IMR-90 (cell line): Measurements from ENCODE around the gene SMTN. TPM values are rescaled to one million over a fixed set of nuclear protein-coding genes. Genes with fewer than 3 reads are reported as not detected.

ENCODE experiments used
- ATAC-seq: fragments of 200-7000 bp; cut with Tn5 transposase; 2 replicates; pipeline ENCODE4 v1.9.1; 2020; ENCODE audit warnings: low read depth, mild to moderate bottlenecking, moderate library complexity
- BruUV-seq: library from RNA; stranded (reverse); fragments of 400-500 nt; replicated peaks from 2 replicates; lab custom pipeline; 2021; lab: Mats Ljungman, UMichigan
- CTCF ChIA-PET: fragments of 300-600 bp; formaldehyde crosslinking; extraction: SDS; loops from one replicate; lab custom pipeline; 2021; ENCODE audit warnings: antibody characterized with exemption; lab: Yijun Ruan, JAX
- POLR2A ChIA-PET: fragments of 300-600 bp; sonication (Branson Sonifier 250); formaldehyde crosslinking; loops from one replicate; lab custom pipeline; 2022; ENCODE audit warnings: antibody characterized with exemption; ENCODE audit not compliant: unreplicated experiment; lab: Charles Lee
- DNase-seq: peaks from one replicate; pipeline ENCODE4 v3.0.0; 2013
- H2AFZ ChIP-seq: replicated peaks from 2 replicates; pipeline ENCODE3; 2013; ENCODE audit warnings: low read length, mild to moderate bottlenecking; ENCODE audit not compliant: poor library complexity
- H2AK5ac ChIP-seq: 2 replicates; pipeline ENCODE4 v1.6.1; 2013; ENCODE audit warnings: low read depth, low read length, inconsistent platforms
- H2AK9ac ChIP-seq: replicated peaks from 2 replicates; pipeline ENCODE3; 2013; ENCODE audit warnings: mild to moderate bottlenecking, low read depth, low read length, moderate library complexity; ENCODE audit not compliant: poor library complexity
- H2BK120ac ChIP-seq: 2 replicates; pipeline ENCODE4 v1.6.1; 2013; ENCODE audit warnings: low read depth, low read length, inconsistent platforms
- H2BK15ac ChIP-seq: 3 replicates; pipeline ENCODE4 v1.6.1; 2013; ENCODE audit warnings: low read depth, low read length, inconsistent platforms
- H2BK20ac ChIP-seq: 2 replicates; pipeline ENCODE4 v1.6.1; 2013; ENCODE audit warnings: low read depth, mild to moderate bottlenecking, inconsistent platforms, low read length, moderate library complexity
- H2BK5ac ChIP-seq: 2 replicates; pipeline ENCODE4 v1.6.1; 2013; ENCODE audit warnings: mild to moderate bottlenecking, low read depth, low read length, inconsistent platforms; ENCODE audit not compliant: poor library complexity, severe bottlenecking
- H3K14ac ChIP-seq: replicated peaks from 2 replicates; pipeline ENCODE4 v1.6.1; 2013; ENCODE audit warnings: low read depth, low read length, inconsistent platforms
- H3K18ac ChIP-seq: 2 replicates; pipeline ENCODE4 v1.6.1; 2013; ENCODE audit warnings: low read depth, low read length, control low read depth
- H3K23ac ChIP-seq: 2 replicates; pipeline ENCODE4 v1.6.1; 2013; ENCODE audit warnings: low read depth, low read length, inconsistent platforms
- H3K27ac ChIP-seq: 2 replicates; pipeline ENCODE4 v1.5.1; 2013; ENCODE audit warnings: mild to moderate bottlenecking, control low read depth, low read length; ENCODE audit not compliant: insufficient read depth
- H3K27me3 ChIP-seq: 2 replicates; pipeline ENCODE4 v1.6.1; 2013; ENCODE audit warnings: low read length; ENCODE audit not compliant: control insufficient read depth, insufficient read depth
- H3K36me3 ChIP-seq: 2 replicates; pipeline ENCODE4 v1.6.1; 2013; ENCODE audit warnings: low read length, mixed read lengths; ENCODE audit not compliant: control insufficient read depth, insufficient read depth
- H3K4ac ChIP-seq: 2 replicates; pipeline ENCODE4 v1.6.1; 2013; ENCODE audit warnings: low read depth, low read length, inconsistent platforms
- H3K4me1 ChIP-seq: 2 replicates; pipeline ENCODE4 v1.6.1; 2013; ENCODE audit warnings: low read length, mixed read lengths; ENCODE audit not compliant: control insufficient read depth, insufficient read depth
- H3K4me2 ChIP-seq: 2 replicates; pipeline ENCODE4 v1.6.1; 2013; ENCODE audit warnings: low read depth, mild to moderate bottlenecking, control low read depth, low read length, moderate library complexity
- H3K4me3 ChIP-seq: 2 replicates; pipeline ENCODE4 v1.5.1; 2013; ENCODE audit warnings: low read depth, mild to moderate bottlenecking, control low read depth, low read length, moderate library complexity; ENCODE audit not compliant: insufficient read depth
- H3K56ac ChIP-seq: 2 replicates; pipeline ENCODE4 v1.6.1; 2013; ENCODE audit warnings: low read length, inconsistent platforms; ENCODE audit not compliant: insufficient read depth; ENCODE audit errors: extremely low read depth
- H3K79me1 ChIP-seq, 2 experiments: 2 replicates each; pipeline ENCODE4 v1.6.1; 2013; ENCODE audit warnings: low read length in 2 of 2, inconsistent platforms in 1 of 2, low read depth in 1 of 2
- H3K9ac ChIP-seq: 2 replicates; pipeline ENCODE4 v1.6.1; 2013; ENCODE audit warnings: low read depth, low read length, control low read depth
- H3K9me1 ChIP-seq: 2 replicates; pipeline ENCODE4 v1.6.1; 2013; ENCODE audit warnings: low read length, inconsistent platforms; ENCODE audit not compliant: insufficient read depth
- H3K9me3 ChIP-seq: 2 replicates; pipeline ENCODE4 v1.6.1; 2013; ENCODE audit warnings: low read length; ENCODE audit not compliant: control insufficient read depth, insufficient read depth
- H4K20me1 ChIP-seq: 2 replicates; pipeline ENCODE4 v1.6.1; 2013; ENCODE audit warnings: low read length, inconsistent platforms; ENCODE audit not compliant: insufficient read depth
- H4K5ac ChIP-seq: 2 replicates; pipeline ENCODE4 v1.6.1; 2013; ENCODE audit warnings: mild to moderate bottlenecking, low read depth, low read length, control low read depth
- H4K8ac ChIP-seq, 2 experiments: 2 replicates each; pipeline ENCODE4 v1.6.1; 2013; ENCODE audit warnings: low read depth in 2 of 2, low read length in 2 of 2, control low read depth in 1 of 2, inconsistent platforms in 1 of 2
- H4K91ac ChIP-seq: 2 replicates; pipeline ENCODE4 v1.6.1; 2013; ENCODE audit warnings: low read depth, low read length, inconsistent platforms; ENCODE audit not compliant: insufficient read depth
- BHLHE40 ChIP-seq: fragments of 150-350 bp; IDR thresholded peaks from 2 replicates; pipeline ENCODE4 v1.6.1; 2016; ENCODE audit warnings: mild to moderate bottlenecking, low read depth, low read length
- CEBPB ChIP-seq: IDR thresholded peaks from 2 replicates; pipeline ENCODE4 v1.6.1; 2012; ENCODE audit warnings: low read depth, low read length, improper control_type of control experiment
- CHD1 ChIP-seq: IDR thresholded peaks from 2 replicates; pipeline ENCODE4 v1.6.1; 2012; ENCODE audit warnings: low read depth, low read length, improper control_type of control experiment
- FOS ChIP-seq: fragments of 150-350 bp; IDR thresholded peaks from 2 replicates; pipeline ENCODE4 v1.6.1; 2016; ENCODE audit warnings: low read depth, low read length
- MAFK ChIP-seq: IDR thresholded peaks from 2 replicates; pipeline ENCODE4 v1.6.1; 2012; ENCODE audit warnings: low read depth, low read length, improper control_type of control experiment
- MAZ ChIP-seq: IDR thresholded peaks from 2 replicates; pipeline ENCODE4 v1.6.1; 2012; ENCODE audit warnings: low read depth, mild to moderate bottlenecking, low read length, improper control_type of control experiment, moderate library complexity, borderline replicate concordance
- MXI1 ChIP-seq: IDR thresholded peaks from 2 replicates; pipeline ENCODE4 v1.6.1; 2012; ENCODE audit warnings: low read depth, mild to moderate bottlenecking, low read length, moderate library complexity, borderline replicate concordance
- NFE2L2 ChIP-seq: fragments of 150-350 bp; IDR thresholded peaks from 2 replicates; pipeline ENCODE4 v1.6.1; 2016; ENCODE audit warnings: low read depth, mild to moderate bottlenecking, low read length
- RAD21 ChIP-seq: IDR thresholded peaks from 2 replicates; pipeline ENCODE4 v1.6.1; 2012; ENCODE audit warnings: low read length, improper control_type of control experiment
- RCOR1 ChIP-seq: IDR thresholded peaks from 2 replicates; pipeline ENCODE4 v1.6.1; 2012; ENCODE audit warnings: mild to moderate bottlenecking, low read length, improper control_type of control experiment; ENCODE audit not compliant: insufficient replicate concordance
- RFX5 ChIP-seq: IDR thresholded peaks from 2 replicates; pipeline ENCODE4 v1.8.0; 2012; ENCODE audit warnings: low read depth, mild to moderate bottlenecking, low read length, moderate library complexity
- SMC3 ChIP-seq: fragments of 150-350 bp; IDR thresholded peaks from 2 replicates; pipeline ENCODE4 v1.6.1; 2016; ENCODE audit warnings: low read depth, mild to moderate bottlenecking, antibody characterized with exemption, low read length, moderate library complexity
- WGBS, 2 experiments: methylation state at CpG; one replicate each; pipeline versions ENCODE4 v1.1.5 to v1.1.7; 2013; ENCODE audit warnings: missing lambda C conversion rate in 2 of 2; ENCODE audit not compliant: insufficient read length in 1 of 2; ENCODE audit errors: extremely low coverage in 2 of 2; 5-methylcytosine and 5-hydroxymethylcytosine counted together
- dilution Hi-C: fragments of 300-500 bp; cut with HindIII; formaldehyde crosslinking; loops from one replicate; pipeline ENCODE4 v1.14.3; 2018; ENCODE audit warnings: low sequenced_read_pairs; ENCODE audit not compliant: unreplicated experiment
- in situ Hi-C: fragments of 300-500 bp; cut with MboI; formaldehyde crosslinking; loops from 3 replicates; pipeline ENCODE4 v1.14.3; 2019; ENCODE audit warnings: low sequenced_read_pairs, inconsistent platforms, mixed read lengths
- intact Hi-C: fragments of 100-400 bp; cut with micrococcal nuclease; formaldehyde crosslinking; loops from 2 replicates; pipeline ENCODE4 v1.10.0; 2022
- polyA plus RNA-seq, 3 experiments: library from polyadenylated mRNA; depleted of rRNA; stranded (reverse); fragments of >200 nt; gene quantifications; 2 replicates each; pipeline ENCODE4 v1.2.3, GENCODE V29; 2012; ENCODE audit warnings: low replicate concordance in 1 of 3
- total RNA-seq: library from RNA; depleted of rRNA; stranded (reverse); fragments of >200 nt; gene quantifications from 2 replicates; pipeline ENCODE4 v1.2.3, GENCODE V29; 2012
- TF ChIP-seq, protein P1 (sequence below): fragments of 150-350 bp; IDR thresholded peaks from 2 replicates; pipeline ENCODE4 v1.6.1; 2017; ENCODE audit warnings: mild to moderate bottlenecking, antibody characterized with exemption, low read length, low read depth
- TF ChIP-seq, protein P2 (sequence below): fragments of 150-350 bp; IDR thresholded peaks from 2 replicates; pipeline ENCODE4 v1.6.1; 2016; ENCODE audit warnings: low read depth, mild to moderate bottlenecking, low read length, moderate library complexity, borderline replicate concordance
- TF ChIP-seq, protein P3 (sequence below): conservative IDR thresholded peaks from 2 replicates; pipeline ENCODE4 v1.5.1; 2012; ENCODE audit warnings: mild to moderate bottlenecking, low read depth, low read length, improper control_type of control experiment

The SMTN gene
- total and polyA plus RNA-seq, 2 of the 4 experiments (the other 2 are of a cell fraction) = 53.6 to 63.7 TPM

DNA sequence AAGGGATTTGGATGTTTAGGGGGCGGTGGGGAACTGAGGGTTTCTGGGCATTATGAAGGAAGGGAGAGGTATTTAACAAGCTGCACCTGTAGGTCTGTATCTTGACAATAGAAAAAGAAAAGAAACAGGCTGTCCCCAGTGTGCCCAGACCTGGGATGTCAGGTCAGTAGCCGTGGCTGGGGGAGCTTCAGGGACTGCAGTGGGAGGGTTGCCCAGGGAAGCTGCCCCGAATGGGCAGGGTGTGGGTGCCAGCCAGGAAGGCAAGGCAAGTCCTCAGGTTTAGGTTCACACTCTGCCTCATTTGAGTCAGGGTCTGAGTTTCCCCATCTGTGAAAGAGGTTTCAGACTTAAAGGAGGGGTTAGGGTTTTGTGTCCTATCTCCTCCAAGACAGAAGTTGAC is 43.2 kb downstream of the SMTN start:
- Histone ChIP-seq H2AK9ac (no peak overlapping the region), H3K4me1 (peaks cover 5% of the 10 kb centered on the region), H4K5ac (no peak overlapping the region), H3K4ac (no peak overlapping the region), H3K56ac (no peak overlapping the region), H4K20me1 (no peaks in the 10 kb centered on the region), H3K23ac (no peak overlapping the region), H3K18ac (no peak overlapping the region), H2AFZ (no peak overlapping the region), H2BK5ac (no peak overlapping the region), H3K4me2 (no peak overlapping the region), H3K14ac (no peak overlapping the region), H2AK5ac (no peak overlapping the region), H4K91ac (no peak overlapping the region), H3K36me3 (no peaks in the 10 kb centered on the region), H3K79me1 (peaks cover 0 to 4% of the 10 kb centered on the region in 2 experiments; a peak in 1 of 4 replicates), H3K27me3 (no peaks in the 10 kb centered on the region; the same call in 1 of the 2 replicates), H3K9me3 (no peaks in the 10 kb centered on the region), H2BK120ac (no peak overlapping the region), H2BK15ac (no peak overlapping the region), H3K9me1 (no peaks in the 10 kb centered on the region; the same call in 1 of the 2 replicates), H3K27ac (no peak overlapping the region), H3K4me3 (no peak overlapping the region), H2BK20ac (no peak overlapping the region), H3K9ac (no peak overlapping the region), H4K8ac (no peak overlapping the region)
- in situ Hi-C loops (no loop called here), intact Hi-C loops (no loop called here), dilution Hi-C loops (no loop called here)
- POLR2A ChIA-PET = no interaction called here
- WGBS, 2 experiments = 43% methylated on average over 1 of the region's 3 CpGs; no CpG with 5 or more reads in 1 of the 2 experiments
- no TSS peak for BruUV-seq
- no peak for DNase-seq
- TF ChIP-seq CHD1 = no peak
- no peak for TF ChIP-seq CEBPB
- no peak for TF ChIP-seq MAZ
- TF ChIP-seq NFE2L2 = no peak
- no peak for TF ChIP-seq FOS
- no peak for TF ChIP-seq RAD21
- TF ChIP-seq, protein P1, sequence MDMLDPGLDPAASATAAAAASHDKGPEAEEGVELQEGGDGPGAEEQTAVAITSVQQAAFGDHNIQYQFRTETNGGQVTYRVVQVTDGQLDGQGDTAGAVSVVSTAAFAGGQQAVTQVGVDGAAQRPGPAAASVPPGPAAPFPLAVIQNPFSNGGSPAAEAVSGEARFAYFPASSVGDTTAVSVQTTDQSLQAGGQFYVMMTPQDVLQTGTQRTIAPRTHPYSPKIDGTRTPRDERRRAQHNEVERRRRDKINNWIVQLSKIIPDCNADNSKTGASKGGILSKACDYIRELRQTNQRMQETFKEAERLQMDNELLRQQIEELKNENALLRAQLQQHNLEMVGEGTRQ = no peak
- TF ChIP-seq SMC3 = no peak
- TF ChIP-seq, protein P2, sequence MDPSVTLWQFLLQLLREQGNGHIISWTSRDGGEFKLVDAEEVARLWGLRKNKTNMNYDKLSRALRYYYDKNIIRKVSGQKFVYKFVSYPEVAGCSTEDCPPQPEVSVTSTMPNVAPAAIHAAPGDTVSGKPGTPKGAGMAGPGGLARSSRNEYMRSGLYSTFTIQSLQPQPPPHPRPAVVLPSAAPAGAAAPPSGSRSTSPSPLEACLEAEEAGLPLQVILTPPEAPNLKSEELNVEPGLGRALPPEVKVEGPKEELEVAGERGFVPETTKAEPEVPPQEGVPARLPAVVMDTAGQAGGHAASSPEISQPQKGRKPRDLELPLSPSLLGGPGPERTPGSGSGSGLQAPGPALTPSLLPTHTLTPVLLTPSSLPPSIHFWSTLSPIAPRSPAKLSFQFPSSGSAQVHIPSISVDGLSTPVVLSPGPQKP = no peak
- TF ChIP-seq MAFK = no peak
- no peak for TF ChIP-seq RFX5
- TF ChIP-seq, protein P3, sequence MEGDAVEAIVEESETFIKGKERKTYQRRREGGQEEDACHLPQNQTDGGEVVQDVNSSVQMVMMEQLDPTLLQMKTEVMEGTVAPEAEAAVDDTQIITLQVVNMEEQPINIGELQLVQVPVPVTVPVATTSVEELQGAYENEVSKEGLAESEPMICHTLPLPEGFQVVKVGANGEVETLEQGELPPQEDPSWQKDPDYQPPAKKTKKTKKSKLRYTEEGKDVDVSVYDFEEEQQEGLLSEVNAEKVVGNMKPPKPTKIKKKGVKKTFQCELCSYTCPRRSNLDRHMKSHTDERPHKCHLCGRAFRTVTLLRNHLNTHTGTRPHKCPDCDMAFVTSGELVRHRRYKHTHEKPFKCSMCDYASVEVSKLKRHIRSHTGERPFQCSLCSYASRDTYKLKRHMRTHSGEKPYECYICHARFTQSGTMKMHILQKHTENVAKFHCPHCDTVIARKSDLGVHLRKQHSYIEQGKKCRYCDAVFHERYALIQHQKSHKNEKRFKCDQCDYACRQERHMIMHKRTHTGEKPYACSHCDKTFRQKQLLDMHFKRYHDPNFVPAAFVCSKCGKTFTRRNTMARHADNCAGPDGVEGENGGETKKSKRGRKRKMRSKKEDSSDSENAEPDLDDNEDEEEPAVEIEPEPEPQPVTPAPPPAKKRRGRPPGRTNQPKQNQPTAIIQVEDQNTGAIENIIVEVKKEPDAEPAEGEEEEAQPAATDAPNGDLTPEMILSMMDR = no peak
- TF ChIP-seq RCOR1 = no peak
- no peak for TF ChIP-seq MXI1
- no peak for TF ChIP-seq BHLHE40
- CTCF ChIA-PET = interaction anchor here (0.6 kb wide), 1 partner anchor 29 kb away, joined by 3 read pairs; no protein-coding TSS in a partner anchor
- no peak for ATAC-seq
